Fibroblast of the aortic adventitia (primary cell): ENCODE measurements around the gene LENEP. TPM values are rescaled to one million over a fixed set of nuclear protein-coding genes. Genes with fewer than 3 reads are reported as not detected.
A peak's percentile ranks its signal among the peaks of the same experiment; 100 is the strongest.

Source experiments
- DNase-seq: peaks from one replicate; pipeline ENCODE4 v3.0.0-alpha.2; 2010; ENCODE audit warnings: low read depth
- H3K4me3 ChIP-seq: 2 replicates; pipeline ENCODE4 v1.5.1; 2011; ENCODE audit warnings: low read depth, mild to moderate bottlenecking, control low read depth, low read length, moderate library complexity
- CTCF ChIP-seq: IDR thresholded peaks from 2 replicates; pipeline ENCODE4 v1.5.1; 2011; ENCODE audit warnings: mild to moderate bottlenecking, low read length, control low read depth, inconsistent platforms; ENCODE audit not compliant: insufficient read depth
- total RNA-seq: library from RNA; depleted of rRNA; stranded (reverse); fragments of >200 nt; gene quantifications from 2 replicates; pipeline ENCODE4 v1.2.3, GENCODE V29; 2012; ENCODE audit warnings: low replicate concordance

The LENEP gene
- total RNA-seq, 1 donor = not detected

- H3K4me3 ChIP-seq = no peak overlapping the region
- DNase-seq = no peak
- TF ChIP-seq CTCF = no peak
Measured at GRCh38 chr1:154966111-154966510, 27.3 kb upstream of the LENEP start.

- peak overlapping the region; percentile 17 for H3K4me3 ChIP-seq
- TF ChIP-seq CTCF = no peak
- no peak for DNase-seq
Measured at GRCh38 chr1:154967331-154967950, 25.9 kb upstream of the LENEP start.

DNA sequence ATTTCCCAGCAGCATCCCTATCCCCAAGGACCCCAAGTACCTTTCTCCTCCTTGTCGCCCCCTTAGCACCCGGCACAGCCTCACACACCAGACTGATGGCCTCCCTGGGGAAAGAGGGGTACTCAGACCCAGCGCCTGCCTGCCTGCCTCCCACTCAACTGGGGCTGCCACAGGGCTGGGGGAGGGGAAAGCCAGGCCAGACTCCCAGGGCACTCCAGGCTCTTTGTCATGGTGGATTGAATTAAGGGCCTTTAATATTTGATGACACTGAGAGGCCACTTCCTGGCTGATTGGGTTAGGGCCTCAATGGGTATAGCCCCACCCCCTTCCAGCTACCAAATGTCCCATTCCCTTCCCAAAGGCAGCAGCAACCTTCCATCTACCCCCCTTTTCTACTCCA lies 24.7 kb upstream of the LENEP start:
- no peak for DNase-seq
- peak overlapping the region; percentile 80 for H3K4me3 ChIP-seq
- no peak for TF ChIP-seq CTCF

DNA sequence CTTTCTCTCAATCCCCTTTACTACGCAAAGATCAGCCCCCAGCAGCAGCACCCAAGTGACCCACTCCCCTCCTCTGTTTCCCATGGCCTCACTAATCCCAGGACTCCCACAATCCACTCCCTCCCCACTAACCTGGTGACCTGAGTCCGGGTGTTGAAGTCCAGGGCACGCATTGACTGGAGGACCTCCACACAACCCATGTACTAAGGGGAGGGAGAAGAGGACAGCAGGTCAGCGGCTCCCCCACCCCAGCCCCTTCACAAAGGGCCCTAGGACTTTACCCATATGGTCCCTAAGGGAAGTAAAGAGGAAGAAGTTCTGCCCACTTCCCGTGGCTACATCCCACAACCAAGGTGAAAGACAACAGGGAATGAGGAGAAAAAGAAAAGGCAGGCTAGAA lies 24.1 kb upstream of the LENEP start:
- peak overlapping the region; percentile 80 for H3K4me3 ChIP-seq
- DNase-seq = no peak
- no peak for TF ChIP-seq CTCF

- TF ChIP-seq CTCF = no peak
- no peak for DNase-seq
- H3K4me3 ChIP-seq = peak overlapping the region; percentile 80
Measured at GRCh38 chr1:154969860-154970452, 23.4 kb upstream of the LENEP start.

DNA sequence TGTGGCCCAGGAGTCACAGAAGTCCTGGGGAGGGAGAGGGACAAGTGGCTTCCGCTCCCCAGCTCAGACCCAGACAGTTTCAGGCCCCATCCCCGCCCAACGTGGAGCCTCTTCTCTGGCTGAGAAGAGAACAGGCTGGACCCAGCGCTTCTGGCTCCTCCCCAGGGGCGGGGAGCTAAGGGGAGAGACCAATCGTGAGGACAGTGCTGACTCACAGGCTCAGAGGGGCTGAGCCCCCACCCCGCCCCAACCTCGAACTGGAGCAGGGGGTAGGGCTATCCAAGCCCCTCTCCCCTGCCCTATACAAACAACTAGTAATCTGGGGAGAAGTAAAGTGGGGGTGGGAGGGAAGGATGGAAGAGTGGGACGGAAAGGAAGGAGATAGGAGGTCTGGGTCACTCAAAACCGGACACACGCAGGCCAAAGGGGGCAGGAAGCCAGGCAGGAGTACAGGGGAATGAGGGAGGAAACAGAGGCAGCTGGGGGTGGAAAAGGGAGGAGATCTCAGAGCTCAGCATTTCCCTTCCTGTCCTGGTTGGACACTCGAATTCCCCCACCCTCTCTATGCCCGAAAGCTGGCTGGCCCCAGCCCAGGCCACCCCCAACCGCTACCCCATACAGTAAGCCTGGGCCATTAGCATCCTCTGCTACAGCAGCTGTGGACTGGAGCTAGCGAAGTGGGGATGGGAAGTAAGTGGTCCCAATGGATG lies 22.6 kb upstream of the LENEP start, which contains the start of gene SHC1:
SHC1 (minus strand) TSS at position 117 of the 710 bp plus-strand sequence. CDS start 221 bp downstream, outside the sequence.
- peak within 1 kb of the TSS; percentile 80 for H3K4me3 ChIP-seq
- no peak for TF ChIP-seq CTCF
- DNase-seq = peak; percentile 93
